ENCODE measurements around the gene ZCCHC24. TPM values are rescaled to one million over a fixed set of nuclear protein-coding genes. Genes with fewer than 3 reads are reported as not detected.

The ZCCHC24 gene
- total RNA-seq, 1 donor from 2014 or later = 1.6 TPM

DNA sequence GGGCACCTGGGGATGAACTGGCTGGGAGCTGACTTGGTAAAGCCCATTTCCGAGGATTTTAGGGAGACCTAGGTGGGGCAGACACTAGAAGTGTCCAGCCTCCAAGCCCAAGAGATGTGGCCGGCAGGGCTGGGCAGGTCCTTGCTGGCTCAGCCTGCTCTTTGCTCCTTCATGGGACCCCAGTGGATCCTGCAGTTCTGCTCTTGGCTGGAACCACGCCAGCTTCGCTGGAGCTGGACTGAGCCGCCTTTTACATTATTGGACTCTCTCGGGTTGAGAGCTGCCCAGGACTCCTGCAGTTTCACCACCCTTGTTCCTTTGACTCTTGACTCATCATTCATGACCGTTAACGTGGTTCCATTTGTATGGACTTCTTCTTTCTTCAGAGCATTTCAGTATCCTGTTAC is 92.4 kb downstream of the ZCCHC24 start:
- H3K27me3 Mint-ChIP-seq = no peaks in the 10 kb centered on the region

DNA sequence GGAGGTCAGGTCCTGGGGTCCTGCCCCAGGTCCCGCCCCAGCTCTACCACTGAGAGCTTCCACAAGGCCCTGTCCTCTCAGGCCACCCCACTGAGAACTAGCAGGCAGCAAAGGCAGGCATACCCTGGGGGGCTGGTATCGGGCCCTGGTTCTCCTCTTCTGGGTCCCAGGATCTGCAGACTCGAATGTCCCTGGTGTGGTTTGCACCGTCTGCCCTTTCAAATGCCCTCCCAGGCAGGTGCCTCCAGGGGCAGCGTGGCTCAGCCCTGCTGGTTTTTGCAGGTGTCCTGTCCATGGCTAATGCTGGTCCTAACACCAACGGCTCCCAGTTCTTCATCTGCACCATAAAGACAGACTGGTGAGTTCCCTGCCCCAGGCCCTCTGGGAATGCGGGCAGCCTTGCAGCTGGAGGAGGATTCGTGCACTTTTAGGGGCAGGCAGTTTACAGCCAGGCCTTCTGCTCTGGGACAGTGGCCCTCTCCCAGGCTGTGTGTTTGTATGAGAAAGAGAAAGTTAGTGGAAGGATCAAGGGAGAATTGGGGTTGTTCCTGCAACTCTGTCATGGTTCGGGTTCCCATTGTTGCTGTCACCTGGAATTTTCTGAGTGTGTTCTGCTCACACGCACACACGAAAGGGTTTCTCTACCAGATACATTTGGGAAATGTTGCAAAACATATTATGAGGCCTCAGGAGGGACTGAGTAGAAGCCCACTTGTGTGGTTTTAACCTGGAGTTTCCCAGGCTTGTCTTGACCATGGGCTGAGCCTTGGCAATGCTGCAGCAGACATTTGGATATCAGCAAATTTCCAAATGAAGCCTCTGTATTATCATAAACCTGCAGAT is 93.2 kb downstream of the ZCCHC24 start:
- TF ChIP-seq CTCF (IDR thresholded peaks at IDR 0.05; ENCODE audit: unreplicated experiment) = no peak
- Mint-ChIP-seq H3K4me3 (ENCODE audit: low read depth) (no peak overlapping the region), H3K36me3 (ENCODE audit: insufficient read depth) (peaks cover 31% of the 10 kb centered on the region), H3K4me1 (ENCODE audit: low read depth) (peaks cover 5% of the 10 kb centered on the region), H3K27ac (no peak overlapping the region), H3K27me3 (no peaks in the 10 kb centered on the region), H3K9me3 (ENCODE audit: low read depth) (no peaks in the 10 kb centered on the region)
- no peak for DNase-seq (ENCODE audit: low spot score, unreplicated experiment)

More for the DNA sequence above, 92.4 kb downstream of the ZCCHC24 start:
- Mint-ChIP-seq H3K4me1 (ENCODE audit: low read depth) (peaks cover 5% of the 10 kb centered on the region), H3K36me3 (ENCODE audit: insufficient read depth) (peaks cover 34% of the 10 kb centered on the region), H3K4me3 (ENCODE audit: low read depth) (no peak overlapping the region), H3K9me3 (ENCODE audit: low read depth) (no peaks in the 10 kb centered on the region), H3K27ac (no peak overlapping the region)
- DNase-seq (ENCODE audit: low spot score, unreplicated experiment) = no peak
- TF ChIP-seq CTCF (IDR thresholded peaks at IDR 0.05; ENCODE audit: unreplicated experiment) = no peak

- Mint-ChIP-seq H3K36me3 (ENCODE audit: insufficient read depth) (peaks cover 29% of the 10 kb centered on the region), H3K27ac (no peak overlapping the region), H3K9me3 (ENCODE audit: low read depth) (no peaks in the 10 kb centered on the region), H3K27me3 (no peaks in the 10 kb centered on the region), H3K4me1 (ENCODE audit: low read depth) (peaks cover 5% of the 10 kb centered on the region), H3K4me3 (ENCODE audit: low read depth) (no peak overlapping the region)
- DNase-seq (ENCODE audit: low spot score, unreplicated experiment) = no peak
- TF ChIP-seq CTCF (IDR thresholded peaks at IDR 0.05; ENCODE audit: unreplicated experiment) = no peak
Observed at GRCh38 chr10:79351332-79351731, 94.1 kb downstream of the ZCCHC24 start.

- Mint-ChIP-seq H3K4me1 (ENCODE audit: low read depth) (peaks cover 5% of the 10 kb centered on the region), H3K27me3 (no peaks in the 10 kb centered on the region), H3K36me3 (ENCODE audit: insufficient read depth) (peaks cover 25% of the 10 kb centered on the region), H3K4me3 (ENCODE audit: low read depth) (no peak overlapping the region), H3K9me3 (ENCODE audit: low read depth) (no peaks in the 10 kb centered on the region), H3K27ac (no peak overlapping the region)
- no peak for TF ChIP-seq CTCF (IDR thresholded peaks at IDR 0.05; ENCODE audit: unreplicated experiment)
- no peak for DNase-seq (ENCODE audit: low spot score, unreplicated experiment)
Observed at GRCh38 chr10:79350407-79351154, 94.8 kb downstream of the ZCCHC24 start.

- no peak overlapping the region for H3K27ac Mint-ChIP-seq
- peaks cover 22% of the 10 kb centered on the region for H3K36me3 Mint-ChIP-seq (ENCODE audit: insufficient read depth)
- H3K9me3 Mint-ChIP-seq (ENCODE audit: low read depth) = no peaks in the 10 kb centered on the region
- DNase-seq (ENCODE audit: low spot score, unreplicated experiment) = no peak
- no peak overlapping the region for H3K4me3 Mint-ChIP-seq (ENCODE audit: low read depth)
- TF ChIP-seq CTCF (IDR thresholded peaks at IDR 0.05; ENCODE audit: unreplicated experiment) = no peak
- H3K4me1 Mint-ChIP-seq (ENCODE audit: low read depth) = peaks cover 5% of the 10 kb centered on the region
- no peaks in the 10 kb centered on the region for H3K27me3 Mint-ChIP-seq
Observed at GRCh38 chr10:79349766-79350406, 95.5 kb downstream of the ZCCHC24 start.

All from progenitor cell of endocrine pancreas (in vitro differentiated cells).